Measurements from ENCODE around the gene ATP2B1. TPM values are rescaled to one million over a fixed set of nuclear protein-coding genes. Genes with fewer than 3 reads are reported as not detected.

The ATP2B1 gene
- total RNA-seq, 1 donor: 99.9 TPM

GRCh38 chr12:89689306-89689705 lies 19.3 kb downstream of the ATP2B1 start:
- H3K4me1 ChIP-seq (ENCODE audit: insufficient read depth, low read length): peaks cover 14% of the 10 kb centered on the region
- H3K27ac ChIP-seq (ENCODE audit: low read depth, low read length): no peak overlapping the region
- no peak overlapping the region for H3K4me2 ChIP-seq (ENCODE audit: insufficient read depth, low read length)
- no peak for DNase-seq (ENCODE audit: insufficient read length, low spot score, missing footprints)
- H3K79me2 ChIP-seq (ENCODE audit: insufficient read depth, low read length): peaks cover 100% of the 10 kb centered on the region
- H3K4me3 ChIP-seq (ENCODE audit: insufficient read depth, low read length): no peak overlapping the region
- H3K9me3 ChIP-seq (ENCODE audit: low read depth, low read length): no peaks in the 10 kb centered on the region
- H3K27me3 ChIP-seq (ENCODE audit: insufficient read depth, low read length): no peaks in the 10 kb centered on the region
- H4K20me1 ChIP-seq (ENCODE audit: insufficient read depth, low read length): peaks cover 14% of the 10 kb centered on the region
- H2AFZ ChIP-seq (ENCODE audit: low read length): no peak overlapping the region
- no peak for TF ChIP-seq CTCF (IDR thresholded peaks at IDR 0.05; ENCODE audit: extremely low read depth, low read depth, low read length)
- H3K36me3 ChIP-seq (ENCODE audit: insufficient read depth, low read length): no peaks in the 10 kb centered on the region

GRCh38 chr12:89686311-89686710 lies 22.3 kb downstream of the ATP2B1 start:
- no peak overlapping the region for H3K4me2 ChIP-seq (ENCODE audit: insufficient read depth, low read length)
- H3K4me1 ChIP-seq (ENCODE audit: insufficient read depth, low read length): peaks cover 9% of the 10 kb centered on the region
- peaks cover 26% of the 10 kb centered on the region for H4K20me1 ChIP-seq (ENCODE audit: insufficient read depth, low read length)
- no peaks in the 10 kb centered on the region for H3K9me3 ChIP-seq (ENCODE audit: low read depth, low read length)
- H3K27me3 ChIP-seq (ENCODE audit: insufficient read depth, low read length): no peaks in the 10 kb centered on the region
- TF ChIP-seq CTCF (IDR thresholded peaks at IDR 0.05; ENCODE audit: extremely low read depth, low read depth, low read length): no peak
- H3K4me3 ChIP-seq (ENCODE audit: insufficient read depth, low read length): no peak overlapping the region
- DNase-seq (ENCODE audit: insufficient read length, low spot score, missing footprints): no peak
- H3K36me3 ChIP-seq (ENCODE audit: insufficient read depth, low read length): no peaks in the 10 kb centered on the region
- H3K27ac ChIP-seq (ENCODE audit: low read depth, low read length): no peak overlapping the region
- no peak overlapping the region for H2AFZ ChIP-seq (ENCODE audit: low read length)
- peaks cover 100% of the 10 kb centered on the region for H3K79me2 ChIP-seq (ENCODE audit: insufficient read depth, low read length)

- H3K36me3 ChIP-seq (ENCODE audit: insufficient read depth, low read length): no peaks in the 10 kb centered on the region
- H4K20me1 ChIP-seq (ENCODE audit: insufficient read depth, low read length): peaks cover 26% of the 10 kb centered on the region
- no peak overlapping the region for H2AFZ ChIP-seq (ENCODE audit: low read length)
- H3K79me2 ChIP-seq (ENCODE audit: insufficient read depth, low read length): peaks cover 100% of the 10 kb centered on the region
- no peak for TF ChIP-seq CTCF (IDR thresholded peaks at IDR 0.05; ENCODE audit: extremely low read depth, low read depth, low read length)
- H3K27ac ChIP-seq (ENCODE audit: low read depth, low read length): no peak overlapping the region
- no peak overlapping the region for H3K4me2 ChIP-seq (ENCODE audit: insufficient read depth, low read length)
- H3K4me1 ChIP-seq (ENCODE audit: insufficient read depth, low read length): peaks cover 4% of the 10 kb centered on the region
- no peak overlapping the region for H3K4me3 ChIP-seq (ENCODE audit: insufficient read depth, low read length)
- H3K9me3 ChIP-seq (ENCODE audit: low read depth, low read length): no peaks in the 10 kb centered on the region
- no peak for DNase-seq (ENCODE audit: insufficient read length, low spot score, missing footprints)
- no peaks in the 10 kb centered on the region for H3K27me3 ChIP-seq (ENCODE audit: insufficient read depth, low read length)
These were observed 23.2 kb downstream of the ATP2B1 start for GRCh38 chr12:89685363-89685972.

GRCh38 chr12:89684136-89684535 lies 24.5 kb downstream of the ATP2B1 start:
- Histone ChIP-seq H3K79me2 (ENCODE audit: insufficient read depth, low read length) (peaks cover 100% of the 10 kb centered on the region), H3K4me1 (ENCODE audit: insufficient read depth, low read length) (peaks cover 4% of the 10 kb centered on the region), H3K9me3 (ENCODE audit: low read depth, low read length) (no peaks in the 10 kb centered on the region), H3K36me3 (ENCODE audit: insufficient read depth, low read length) (no peaks in the 10 kb centered on the region), H3K27ac (ENCODE audit: low read depth, low read length) (no peak overlapping the region), H3K4me3 (ENCODE audit: insufficient read depth, low read length) (no peak overlapping the region), H4K20me1 (ENCODE audit: insufficient read depth, low read length) (peaks cover 26% of the 10 kb centered on the region), H3K27me3 (ENCODE audit: insufficient read depth, low read length) (no peaks in the 10 kb centered on the region), H2AFZ (ENCODE audit: low read length) (no peak overlapping the region), H3K4me2 (ENCODE audit: insufficient read depth, low read length) (no peak overlapping the region)
- no peak for TF ChIP-seq CTCF (IDR thresholded peaks at IDR 0.05; ENCODE audit: extremely low read depth, low read depth, low read length)
- DNase-seq (ENCODE audit: insufficient read length, low spot score, missing footprints): no peak
